ENCODE measurements around the gene DACT1.

GRCh38 chr14:58598028-58598803 is 39.5 kb upstream of the DACT1 start:
- no peak for TF ChIP-seq POLR2A (IDR thresholded peaks at IDR 0.05)
- TF ChIP-seq CTCF (IDR thresholded peaks at IDR 0.05), result no peak

Measured in thyroid gland (tissue), 4 donors.